HG03064 (cell line): ENCODE data around the gene MSL1.

Experiments
- ATAC-seq: cut with Tn5 transposase; IDR thresholded peaks from one replicate; pipeline ENCODE4 v1.9.1; 2021; ENCODE audit warnings: low read depth; ENCODE audit not compliant: unreplicated experiment

The MSL1 gene, protein sequence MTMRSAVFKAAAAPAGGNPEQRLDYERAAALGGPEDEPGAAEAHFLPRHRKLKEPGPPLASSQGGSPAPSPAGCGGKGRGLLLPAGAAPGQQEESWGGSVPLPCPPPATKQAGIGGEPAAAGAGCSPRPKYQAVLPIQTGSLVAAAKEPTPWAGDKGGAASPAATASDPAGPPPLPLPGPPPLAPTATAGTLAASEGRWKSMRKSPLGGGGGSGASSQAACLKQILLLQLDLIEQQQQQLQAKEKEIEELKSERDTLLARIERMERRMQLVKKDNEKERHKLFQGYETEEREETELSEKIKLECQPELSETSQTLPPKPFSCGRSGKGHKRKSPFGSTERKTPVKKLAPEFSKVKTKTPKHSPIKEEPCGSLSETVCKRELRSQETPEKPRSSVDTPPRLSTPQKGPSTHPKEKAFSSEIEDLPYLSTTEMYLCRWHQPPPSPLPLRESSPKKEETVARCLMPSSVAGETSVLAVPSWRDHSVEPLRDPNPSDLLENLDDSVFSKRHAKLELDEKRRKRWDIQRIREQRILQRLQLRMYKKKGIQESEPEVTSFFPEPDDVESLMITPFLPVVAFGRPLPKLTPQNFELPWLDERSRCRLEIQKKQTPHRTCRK

DNA sequence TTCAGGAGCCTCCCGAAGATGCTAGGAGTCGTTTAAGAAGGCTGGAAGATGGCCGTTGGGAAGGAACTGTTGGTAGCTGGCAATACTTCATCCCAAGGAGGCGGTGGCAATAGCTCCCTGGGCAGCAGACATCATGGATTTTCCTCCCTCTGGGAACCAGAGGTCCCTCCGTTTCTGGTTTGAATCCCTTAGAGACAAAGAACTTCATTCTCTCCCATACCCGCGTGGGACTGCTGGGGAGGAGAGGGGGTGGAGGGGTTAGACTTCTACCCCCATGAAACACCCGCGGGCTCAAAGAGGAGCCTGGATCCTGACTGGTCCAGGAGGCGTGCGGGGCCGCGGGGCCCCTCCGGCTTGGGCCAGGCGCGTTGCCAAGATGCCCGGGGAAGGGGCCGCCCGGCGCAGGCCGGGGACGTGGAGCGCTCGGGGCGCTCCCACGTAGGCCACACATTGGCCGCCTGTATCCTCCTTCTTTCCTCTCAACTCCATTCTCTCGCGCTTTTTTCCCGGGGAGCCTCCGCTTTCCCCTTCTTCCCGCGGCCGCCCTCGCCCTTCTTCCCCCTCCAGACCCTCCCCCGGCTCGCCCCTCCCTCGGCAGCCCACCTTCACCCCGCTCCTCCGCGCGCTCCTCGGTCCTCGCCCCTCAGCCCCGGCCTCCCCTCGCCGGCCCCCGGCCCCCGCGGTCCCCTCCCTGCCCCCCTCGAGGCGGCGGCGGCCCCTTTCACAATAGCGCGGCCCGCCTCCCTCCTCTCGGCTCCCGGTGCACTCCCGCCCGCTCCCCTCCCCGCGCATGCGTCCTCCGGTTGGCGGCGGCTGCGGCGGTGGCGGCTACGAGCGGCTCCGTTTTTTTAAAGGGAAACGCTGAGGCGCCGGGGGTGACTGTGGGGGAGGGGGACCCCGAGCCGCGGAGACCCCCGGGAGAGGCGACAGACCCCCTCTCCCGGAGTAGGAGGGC, at the start of gene MSL1:
Gene MSL1, plus strand, starts transcription at position 791 of the 955 bp plus-strand sequence. CDS start 642 bp downstream, outside the sequence.
- no peak for ATAC-seq

DNA sequence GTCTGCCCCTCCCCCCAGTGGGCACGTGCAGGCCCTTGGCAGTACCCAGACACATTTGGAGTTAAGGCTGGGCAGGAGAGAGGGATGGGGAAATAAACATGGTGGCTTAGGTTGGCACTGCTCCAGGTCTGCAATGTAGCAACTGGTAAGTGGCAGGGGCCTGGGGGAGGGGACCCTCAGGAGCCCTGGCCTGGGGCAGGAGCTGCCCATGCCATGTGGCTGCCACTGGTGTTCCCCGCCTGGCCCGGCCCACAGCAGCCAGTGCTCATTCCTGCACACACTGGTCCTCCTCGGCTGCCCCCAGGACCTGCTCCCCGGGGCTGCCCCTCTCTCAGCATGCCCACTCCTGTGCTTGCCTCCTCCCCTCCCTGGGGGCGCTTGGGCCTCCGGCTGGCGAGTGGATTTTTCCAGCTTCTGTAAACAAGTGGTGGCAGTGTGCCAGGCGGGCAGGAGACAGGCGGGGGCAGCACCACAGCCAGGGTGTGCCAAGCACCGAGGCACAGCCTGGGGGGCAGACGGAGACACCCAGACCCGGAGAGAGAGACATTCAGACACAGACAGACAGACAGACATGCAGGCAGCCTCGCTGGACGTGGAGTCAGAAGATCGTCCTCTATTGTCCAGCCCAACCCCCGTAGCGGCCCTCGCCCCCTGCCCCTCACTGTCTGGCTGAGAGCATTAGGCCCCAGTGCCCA, 49.6 kb upstream of the MSL1 start:
- ATAC-seq = no peak

DNA sequence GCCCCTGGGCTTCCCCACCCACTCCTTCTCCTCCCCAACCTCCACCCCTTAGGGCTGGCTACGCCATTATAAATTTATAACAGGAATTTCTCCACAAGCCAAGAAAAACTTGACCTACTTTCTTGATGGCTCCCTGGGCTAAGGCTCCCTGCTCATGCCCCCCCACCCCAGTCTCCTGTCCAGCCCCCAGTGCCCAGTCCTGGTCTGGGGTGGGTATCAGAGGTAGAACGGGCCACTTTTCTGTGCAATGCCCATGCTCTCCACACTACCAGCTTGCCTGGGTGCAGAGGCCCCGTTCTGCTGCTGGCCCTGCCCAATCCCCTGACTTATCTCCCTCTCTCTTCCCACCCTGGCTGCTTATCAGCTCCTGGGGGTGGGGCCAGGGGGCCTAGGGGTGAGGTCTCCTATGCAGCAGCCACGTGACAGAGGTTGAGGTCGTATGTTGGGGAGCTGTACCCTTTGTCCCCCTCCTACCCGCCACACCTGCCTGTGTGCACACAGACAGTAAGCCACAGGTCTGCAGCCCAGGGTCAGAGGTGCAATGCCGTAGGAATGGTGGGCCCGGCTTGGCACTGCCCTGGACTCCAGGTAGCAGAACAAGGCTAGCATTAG, 48.9 kb upstream of the MSL1 start:
- ATAC-seq = no peak

DNA sequence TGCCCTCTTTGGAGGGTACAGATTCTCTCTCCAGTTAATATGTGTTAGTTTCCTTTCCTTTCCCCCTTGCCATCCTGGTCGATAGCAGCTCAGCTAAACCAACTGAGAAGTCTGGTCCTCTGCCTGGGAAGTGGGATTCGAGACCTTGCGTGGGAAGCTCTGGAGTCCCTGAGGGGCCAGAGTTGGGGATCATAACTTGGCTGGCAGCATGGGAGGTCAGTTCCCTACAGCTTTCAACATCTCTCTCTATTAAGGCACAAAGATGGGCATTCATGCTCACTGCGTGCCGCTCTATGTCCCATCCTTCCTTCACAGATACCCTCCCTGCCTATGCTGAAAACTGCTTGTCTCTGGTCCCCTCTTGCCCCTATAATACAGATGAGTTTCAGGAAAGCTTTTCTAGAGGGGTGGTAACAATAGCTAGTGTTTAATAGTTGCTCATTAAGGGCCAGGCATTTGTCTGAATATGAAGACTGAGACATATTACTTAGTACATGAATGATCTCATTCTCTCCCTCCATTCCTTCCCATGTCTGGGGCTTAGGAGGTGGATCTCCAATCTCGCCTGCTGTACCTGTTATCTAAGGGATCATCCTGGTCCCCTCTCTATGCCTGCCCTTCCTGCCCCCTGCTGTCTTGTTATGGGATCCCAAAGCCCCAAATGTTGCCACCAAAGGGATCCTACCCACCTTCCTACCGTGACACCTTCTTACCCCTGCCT, 48.2 kb upstream of the MSL1 start:
- no peak for ATAC-seq

DNA sequence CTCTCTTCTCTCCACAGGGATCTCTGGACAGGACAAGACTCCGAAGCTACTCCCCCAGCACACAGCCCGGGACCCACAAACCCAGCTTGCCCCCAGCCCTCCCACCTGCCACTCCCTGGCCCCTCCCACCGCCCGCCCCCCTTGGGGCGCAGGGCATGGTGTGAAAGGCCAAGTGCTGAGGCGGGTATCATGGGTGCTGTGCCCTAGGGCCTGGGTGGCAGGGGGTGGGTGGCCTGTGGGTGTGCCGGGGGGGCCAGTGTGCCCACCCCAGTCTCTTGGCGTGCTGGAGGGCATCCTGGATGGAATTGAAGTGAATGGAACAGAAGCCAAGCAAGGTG, 47.6 kb upstream of the MSL1 start:
- ATAC-seq = no peak

DNA sequence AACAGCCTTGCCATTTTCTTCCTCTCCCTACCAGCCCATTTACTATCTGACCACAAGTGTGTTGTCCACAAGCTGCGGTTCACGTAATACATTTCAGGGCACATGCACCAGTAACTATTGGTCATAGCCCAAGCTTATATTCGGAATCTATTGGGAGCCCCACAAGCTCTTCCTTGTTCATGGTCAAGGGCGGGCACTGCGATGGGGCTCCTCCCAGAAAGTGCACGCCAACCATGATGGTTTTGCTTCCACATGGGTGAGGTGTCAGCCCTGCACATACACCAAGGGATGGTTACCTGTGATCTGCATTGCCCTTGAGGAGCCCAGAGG, 46.9 kb upstream of the MSL1 start:
- no peak for ATAC-seq

DNA sequence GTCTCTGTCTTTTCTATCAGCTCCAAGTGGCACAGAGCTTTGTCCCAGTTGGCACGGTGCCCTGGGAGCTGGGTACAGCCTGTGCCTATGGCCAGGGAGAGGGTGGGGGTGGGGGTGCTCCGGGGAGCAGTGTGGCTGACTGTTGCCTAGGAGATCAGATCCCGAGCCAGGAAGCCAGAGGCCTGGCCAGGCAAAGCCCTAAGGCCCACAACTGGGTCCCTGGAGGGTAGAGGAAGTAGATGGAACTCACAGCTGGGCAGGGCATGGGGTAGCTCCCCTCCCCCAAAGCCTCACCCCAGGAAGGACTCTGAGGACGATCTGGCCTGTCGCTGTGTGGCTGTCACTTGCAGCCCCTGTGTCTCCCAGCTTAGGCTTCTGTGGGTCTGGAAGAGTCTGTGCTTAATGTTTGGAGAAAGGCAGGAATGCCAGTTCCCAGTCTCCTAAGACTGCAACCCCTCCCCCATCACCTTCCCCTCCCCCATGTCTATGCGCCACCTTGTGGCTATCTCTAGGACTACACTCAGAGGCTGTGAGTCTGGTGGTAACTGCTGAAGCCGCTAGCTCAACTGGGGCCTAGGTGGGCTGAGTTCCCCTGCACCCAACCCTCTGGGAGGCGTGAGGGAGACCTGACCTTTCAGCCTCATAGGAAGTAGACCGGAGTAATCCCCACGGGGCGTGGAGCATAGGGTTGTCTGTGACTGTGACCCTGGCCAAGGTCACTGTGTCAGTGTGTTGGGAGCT, 46.4 kb upstream of the MSL1 start:
- no peak for ATAC-seq

DNA sequence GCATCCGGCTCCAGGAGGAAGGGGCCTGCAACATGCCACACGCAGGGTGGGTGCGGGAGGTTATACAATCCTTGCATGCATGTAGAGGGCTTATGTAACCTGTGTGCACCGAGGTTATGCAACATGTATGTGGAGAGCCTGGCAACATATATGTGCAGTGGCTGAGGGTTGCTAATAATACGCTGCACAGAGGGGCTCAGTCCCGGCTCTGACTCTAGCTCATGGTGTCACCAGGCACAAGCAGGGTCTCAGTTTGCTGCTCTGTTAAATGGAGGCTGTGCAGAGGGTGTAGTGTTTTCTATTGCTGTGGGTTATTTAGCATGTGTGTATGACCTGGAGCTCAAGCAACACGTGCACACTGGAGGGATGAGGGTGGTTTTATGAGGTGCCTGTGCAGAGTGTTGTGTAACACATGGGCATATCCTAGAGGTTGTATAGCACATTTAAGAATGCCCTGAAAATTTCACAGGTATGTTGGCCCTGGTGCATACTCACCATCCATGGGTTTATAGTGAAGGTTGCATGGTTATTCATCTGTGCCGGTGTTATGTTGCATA, 45.8 kb upstream of the MSL1 start:
- ATAC-seq = no peak

DNA sequence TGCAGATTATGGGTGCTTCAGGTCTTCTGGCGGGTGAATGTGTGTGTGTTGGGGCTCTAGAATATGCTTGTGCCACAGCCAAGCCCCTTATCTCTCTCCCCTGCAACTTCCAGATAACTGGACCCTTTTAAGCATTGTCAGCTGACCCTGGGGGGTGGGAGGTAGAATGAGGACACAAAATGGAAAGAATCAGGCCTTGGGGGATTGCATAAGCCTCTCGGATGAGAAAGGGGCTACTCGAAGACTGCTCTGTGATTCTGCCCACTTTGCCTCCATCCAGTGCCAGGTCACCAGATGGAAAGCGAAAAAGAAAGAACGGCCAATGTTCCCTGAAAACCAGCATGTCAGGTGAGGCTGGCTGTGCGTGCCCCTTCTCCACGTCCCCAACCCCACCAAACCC, 45.2 kb upstream of the MSL1 start:
- no peak for ATAC-seq

DNA sequence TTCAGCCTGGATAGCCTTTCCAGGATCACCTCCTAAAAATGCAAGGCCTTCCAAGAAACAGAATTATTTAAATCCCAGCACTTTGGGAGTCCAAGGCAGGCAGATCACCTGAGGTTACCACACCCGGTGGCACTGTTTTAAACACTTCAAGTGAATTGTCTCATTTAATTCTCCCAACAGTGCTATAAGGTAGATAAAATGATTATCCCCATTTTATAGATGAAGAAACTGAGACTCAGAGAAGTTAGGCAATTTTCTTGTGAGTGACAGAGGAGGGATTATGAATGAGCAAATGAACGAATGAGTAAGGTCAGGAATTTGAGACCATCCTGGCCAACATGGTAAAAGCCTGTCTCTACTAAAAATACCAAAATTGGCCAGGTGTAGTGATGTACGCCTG, 42.2 kb upstream of the MSL1 start:
- no peak for ATAC-seq

DNA sequence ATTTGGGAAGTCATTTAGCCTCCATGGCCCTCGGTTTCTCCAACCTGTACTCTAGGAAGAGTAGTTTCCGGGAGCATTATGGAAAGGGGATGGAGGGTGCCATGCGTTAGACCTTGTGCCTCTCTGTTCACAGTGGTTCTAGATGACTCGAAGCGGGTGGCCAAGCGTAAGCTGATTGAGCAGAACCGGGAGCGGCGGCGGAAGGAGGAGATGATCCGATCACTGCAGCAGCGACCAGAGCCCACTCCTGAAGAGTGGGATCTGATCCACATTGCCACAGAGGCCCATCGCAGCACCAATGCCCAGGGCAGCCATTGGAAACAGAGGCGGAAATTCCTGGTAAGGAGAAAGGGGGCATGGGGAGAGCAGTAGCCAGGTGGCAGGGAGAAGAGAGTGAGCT, 37.3 kb upstream of the MSL1 start:
- no peak for ATAC-seq

DNA sequence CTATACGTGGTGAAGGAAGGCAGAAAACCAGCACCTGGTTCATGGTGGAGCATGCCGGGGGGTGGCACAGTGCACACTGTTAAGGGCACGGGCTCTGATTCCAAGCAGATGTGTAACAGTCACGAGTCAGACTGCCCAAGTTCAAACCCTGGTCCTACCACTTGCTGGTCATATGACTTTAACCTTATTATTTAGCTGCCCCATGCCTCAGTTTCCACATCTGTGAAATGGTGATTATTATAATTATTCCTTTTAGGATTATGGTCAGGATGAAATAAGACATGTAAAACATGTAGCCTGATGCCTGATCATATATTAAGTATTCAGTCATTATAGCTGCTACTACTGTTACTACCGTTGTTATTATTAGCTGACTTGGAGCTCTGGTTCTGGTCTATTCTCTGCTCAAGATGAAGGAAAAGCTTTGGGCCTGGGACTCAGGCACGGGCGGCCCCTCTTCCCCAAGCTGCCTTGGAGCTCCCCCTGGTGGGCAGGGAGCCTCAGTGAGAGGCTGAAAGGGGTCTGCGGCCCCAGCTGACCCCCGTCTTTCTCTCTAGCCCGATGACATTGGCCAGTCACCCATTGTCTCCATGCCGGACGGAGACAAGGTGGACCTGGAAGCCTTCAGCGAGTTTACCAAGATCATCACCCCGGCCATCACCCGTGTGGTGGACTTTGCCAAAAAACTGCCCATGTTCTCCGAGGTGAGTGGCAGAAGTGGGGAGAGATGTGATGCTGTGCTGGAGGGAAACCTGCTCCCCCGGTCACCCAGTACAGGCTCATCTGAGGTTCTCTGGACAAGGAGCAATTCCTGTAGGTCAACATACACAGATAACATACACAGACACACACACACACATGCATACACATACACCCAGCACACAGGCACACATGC, 35.4 kb upstream of the MSL1 start:
- no peak for ATAC-seq

DNA sequence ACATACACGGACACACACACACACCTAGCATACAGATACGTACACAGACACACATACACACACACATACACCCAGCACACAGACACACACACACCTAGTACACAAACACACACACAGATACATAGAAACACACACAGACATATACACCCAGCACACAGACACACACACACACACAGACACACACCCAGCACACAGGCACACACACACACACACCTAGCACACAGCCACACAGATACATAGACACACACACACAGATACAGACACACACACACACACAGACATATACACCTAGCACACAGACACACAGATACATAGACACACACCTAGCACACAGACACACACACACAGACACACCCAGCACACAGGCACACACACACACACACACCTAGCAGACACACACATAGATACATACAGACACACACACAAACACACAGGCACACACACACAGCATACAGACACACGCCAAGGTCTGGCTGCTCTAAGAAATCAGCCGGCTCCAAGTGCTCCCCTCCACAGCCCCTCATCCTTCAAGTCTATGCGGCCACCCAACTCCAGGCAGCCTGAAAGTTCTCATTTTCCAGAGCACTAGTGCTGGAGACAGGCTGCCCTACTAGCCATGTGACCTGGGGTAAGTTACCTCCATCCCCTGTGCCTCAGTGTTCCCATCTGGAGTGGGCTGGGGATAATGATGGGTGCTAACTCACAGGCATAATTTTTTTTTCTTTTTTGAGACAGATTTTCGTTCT, 34.5 kb upstream of the MSL1 start:
- ATAC-seq = no peak

DNA sequence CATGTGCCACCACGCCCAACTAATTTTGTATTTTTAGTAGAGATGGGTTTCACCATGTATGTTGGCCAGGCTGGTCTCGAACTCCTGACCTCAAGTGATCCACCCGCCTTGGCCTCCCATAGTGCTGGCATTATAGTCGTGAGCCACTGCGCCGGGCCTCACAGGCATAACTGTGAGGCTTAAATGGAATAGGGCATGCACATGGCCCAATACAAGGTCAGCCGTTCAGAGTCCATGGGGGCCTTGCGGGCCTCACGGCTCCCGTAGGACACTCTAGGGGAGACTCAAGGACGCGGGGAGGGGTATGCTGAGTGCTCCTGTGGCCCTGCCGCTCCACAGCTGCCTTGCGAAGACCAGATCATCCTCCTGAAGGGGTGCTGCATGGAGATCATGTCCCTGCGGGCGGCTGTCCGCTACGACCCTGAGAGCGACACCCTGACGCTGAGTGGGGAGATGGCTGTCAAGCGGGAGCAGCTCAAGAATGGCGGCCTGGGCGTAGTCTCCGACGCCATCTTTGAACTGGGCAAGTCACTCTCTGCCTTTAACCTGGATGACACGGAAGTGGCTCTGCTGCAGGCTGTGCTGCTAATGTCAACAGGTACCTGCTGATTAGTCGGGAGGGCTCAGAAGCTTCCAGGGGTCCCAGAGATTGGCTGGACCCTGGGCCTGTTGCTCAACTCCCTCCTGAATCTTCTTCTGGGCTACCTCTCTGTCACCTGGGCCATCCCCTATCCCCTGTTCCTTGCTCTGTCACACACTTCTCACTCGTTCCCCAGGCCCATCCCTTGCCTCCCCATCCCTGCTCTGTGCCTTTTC, 33.7 kb upstream of the MSL1 start:
- no peak for ATAC-seq

DNA sequence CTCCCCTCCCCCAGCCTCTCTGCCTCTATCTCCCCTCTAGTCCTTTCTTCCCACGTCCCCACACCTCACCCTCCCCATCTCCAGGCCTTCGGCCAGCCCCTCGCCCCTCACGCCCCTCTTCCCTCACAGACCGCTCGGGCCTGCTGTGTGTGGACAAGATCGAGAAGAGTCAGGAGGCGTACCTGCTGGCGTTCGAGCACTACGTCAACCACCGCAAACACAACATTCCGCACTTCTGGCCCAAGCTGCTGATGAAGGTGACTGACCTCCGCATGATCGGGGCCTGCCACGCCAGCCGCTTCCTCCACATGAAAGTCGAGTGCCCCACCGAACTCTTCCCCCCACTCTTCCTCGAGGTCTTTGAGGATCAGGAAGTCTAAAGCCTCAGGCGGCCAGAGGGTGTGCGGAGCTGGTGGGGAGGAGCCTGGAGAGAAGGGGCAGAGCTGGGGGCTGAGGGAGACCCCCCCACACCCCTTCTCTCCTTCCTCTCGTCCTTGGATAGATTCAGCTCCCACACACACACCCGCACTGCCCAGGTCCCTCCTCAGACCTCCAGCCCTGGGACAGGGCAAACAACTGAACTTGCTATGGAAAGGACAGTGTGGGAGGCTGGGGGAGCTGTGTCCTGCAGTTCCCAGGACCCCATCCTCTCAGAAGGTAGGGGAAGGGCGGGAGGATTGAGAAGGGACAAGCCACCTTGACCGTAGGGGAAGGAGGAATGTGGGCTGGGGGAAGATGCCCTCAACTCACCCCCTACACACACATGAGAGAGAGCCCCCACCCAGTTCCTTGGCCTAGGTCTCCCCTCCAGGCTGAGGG, 32.5 kb upstream of the MSL1 start:
- no peak for ATAC-seq
